HG02938 (cell line): ENCODE measurements around the gene NEIL3.

ENCODE experiments used
- ATAC-seq: cut with Tn5 transposase; IDR thresholded peaks from one replicate; pipeline ENCODE4 v1.9.1; 2021; ENCODE audit warnings: mild to moderate bottlenecking, moderate library complexity; ENCODE audit not compliant: unreplicated experiment

The NEIL3 gene, protein sequence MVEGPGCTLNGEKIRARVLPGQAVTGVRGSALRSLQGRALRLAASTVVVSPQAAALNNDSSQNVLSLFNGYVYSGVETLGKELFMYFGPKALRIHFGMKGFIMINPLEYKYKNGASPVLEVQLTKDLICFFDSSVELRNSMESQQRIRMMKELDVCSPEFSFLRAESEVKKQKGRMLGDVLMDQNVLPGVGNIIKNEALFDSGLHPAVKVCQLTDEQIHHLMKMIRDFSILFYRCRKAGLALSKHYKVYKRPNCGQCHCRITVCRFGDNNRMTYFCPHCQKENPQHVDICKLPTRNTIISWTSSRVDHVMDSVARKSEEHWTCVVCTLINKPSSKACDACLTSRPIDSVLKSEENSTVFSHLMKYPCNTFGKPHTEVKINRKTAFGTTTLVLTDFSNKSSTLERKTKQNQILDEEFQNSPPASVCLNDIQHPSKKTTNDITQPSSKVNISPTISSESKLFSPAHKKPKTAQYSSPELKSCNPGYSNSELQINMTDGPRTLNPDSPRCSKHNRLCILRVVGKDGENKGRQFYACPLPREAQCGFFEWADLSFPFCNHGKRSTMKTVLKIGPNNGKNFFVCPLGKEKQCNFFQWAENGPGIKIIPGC

GRCh38 chr4:177309522-177310371 lies at the start of gene NEIL3:
Gene NEIL3, plus strand, starts transcription at chr4:177309874. Its CDS starts 80 bp downstream, at chr4:177309954.
- ATAC-seq: peak; percentile 93

- no peak for ATAC-seq
These were observed 45.9 kb upstream of the NEIL3 start for GRCh38 chr4:177263818-177264217.

DNA sequence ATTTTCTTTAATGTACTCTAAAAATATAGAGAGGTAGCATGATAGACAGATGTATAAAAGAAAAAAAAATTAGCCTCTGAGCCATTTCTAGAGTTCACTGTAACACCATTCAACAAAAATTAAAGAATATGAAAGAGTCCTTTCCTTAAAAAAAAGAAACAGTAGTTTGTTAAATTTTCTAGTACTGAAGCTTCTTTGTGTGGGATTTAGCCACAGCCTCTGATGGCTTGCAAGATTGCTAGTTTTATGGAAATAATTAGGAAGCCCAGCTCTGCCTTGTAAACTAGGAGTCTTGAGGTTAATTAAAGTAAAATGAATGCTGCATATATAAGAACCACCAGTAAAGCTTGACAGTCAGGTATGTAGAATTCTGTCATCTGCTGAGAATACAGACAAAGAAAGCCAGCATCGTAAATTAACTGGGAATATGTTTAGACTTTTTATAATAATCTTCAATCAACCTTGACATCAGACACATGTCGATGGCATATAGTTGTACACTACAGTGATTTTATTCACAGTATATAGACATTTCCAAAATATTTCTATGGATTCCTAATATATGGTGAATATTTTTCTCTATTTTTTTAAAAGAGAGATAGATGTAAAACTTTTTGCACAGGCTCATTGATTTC lies 44.8 kb upstream of the NEIL3 start:
- ATAC-seq: no peak

GRCh38 chr4:177265729-177266128 lies 43.9 kb upstream of the NEIL3 start:
- no peak for ATAC-seq

DNA sequence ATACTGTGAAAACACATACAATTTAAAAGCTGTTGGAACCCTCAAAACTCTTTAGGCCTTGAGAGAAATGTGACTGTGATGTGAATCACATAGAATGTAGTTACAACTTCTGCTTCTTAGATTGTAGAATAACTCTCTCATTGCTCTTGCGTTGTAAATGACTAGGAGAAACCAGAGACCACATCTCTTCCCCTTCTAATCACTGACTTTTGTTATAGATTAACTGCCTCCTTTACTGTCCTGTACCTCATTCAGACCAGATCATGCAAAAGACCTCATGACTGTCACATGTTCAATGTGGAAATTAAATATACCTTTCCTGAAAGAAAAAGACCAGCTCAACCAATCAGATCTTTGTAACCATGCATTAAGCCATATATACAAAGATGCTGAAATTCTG lies 43.2 kb upstream of the NEIL3 start:
- ATAC-seq: no peak

DNA sequence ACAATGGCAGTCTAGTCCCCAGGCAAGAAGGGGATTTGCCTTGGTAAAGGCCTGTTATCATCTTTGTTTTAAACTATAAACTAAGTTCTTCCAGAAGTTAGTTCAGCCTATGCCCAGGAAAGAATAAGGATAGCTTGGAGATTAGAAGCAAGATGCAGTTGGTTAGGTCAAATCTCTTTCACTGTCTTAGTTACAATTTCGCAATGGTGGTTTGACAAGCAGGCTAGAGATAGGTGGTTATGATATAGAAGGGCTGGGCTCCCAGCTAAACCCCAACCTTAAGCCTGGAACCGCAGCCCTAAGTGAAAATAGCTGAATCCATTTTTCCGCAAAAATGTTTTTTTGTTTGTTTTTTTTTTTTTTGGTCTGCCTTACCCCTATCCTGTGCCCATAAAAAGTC lies 41.8 kb upstream of the NEIL3 start:
- ATAC-seq: no peak

DNA sequence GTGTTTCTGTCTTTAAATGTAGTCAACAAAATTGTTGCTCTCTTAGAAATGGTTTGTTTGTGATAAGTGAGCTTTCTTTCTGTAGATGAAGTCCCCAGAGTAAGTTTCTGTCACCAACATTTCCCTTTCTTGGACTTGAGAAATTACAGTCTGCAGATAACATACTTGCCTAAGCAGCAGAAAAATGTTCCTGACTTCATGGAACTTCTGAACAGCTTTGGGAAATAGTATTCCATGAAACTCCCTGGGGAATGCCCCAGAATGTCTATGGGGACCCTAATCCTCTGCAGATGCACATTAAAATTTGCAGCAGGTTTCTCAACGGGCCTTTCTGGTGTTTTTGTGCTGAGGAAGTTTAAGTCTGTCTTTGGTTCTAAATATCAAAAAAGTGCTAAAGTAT lies 38.6 kb upstream of the NEIL3 start:
- ATAC-seq: no peak

DNA sequence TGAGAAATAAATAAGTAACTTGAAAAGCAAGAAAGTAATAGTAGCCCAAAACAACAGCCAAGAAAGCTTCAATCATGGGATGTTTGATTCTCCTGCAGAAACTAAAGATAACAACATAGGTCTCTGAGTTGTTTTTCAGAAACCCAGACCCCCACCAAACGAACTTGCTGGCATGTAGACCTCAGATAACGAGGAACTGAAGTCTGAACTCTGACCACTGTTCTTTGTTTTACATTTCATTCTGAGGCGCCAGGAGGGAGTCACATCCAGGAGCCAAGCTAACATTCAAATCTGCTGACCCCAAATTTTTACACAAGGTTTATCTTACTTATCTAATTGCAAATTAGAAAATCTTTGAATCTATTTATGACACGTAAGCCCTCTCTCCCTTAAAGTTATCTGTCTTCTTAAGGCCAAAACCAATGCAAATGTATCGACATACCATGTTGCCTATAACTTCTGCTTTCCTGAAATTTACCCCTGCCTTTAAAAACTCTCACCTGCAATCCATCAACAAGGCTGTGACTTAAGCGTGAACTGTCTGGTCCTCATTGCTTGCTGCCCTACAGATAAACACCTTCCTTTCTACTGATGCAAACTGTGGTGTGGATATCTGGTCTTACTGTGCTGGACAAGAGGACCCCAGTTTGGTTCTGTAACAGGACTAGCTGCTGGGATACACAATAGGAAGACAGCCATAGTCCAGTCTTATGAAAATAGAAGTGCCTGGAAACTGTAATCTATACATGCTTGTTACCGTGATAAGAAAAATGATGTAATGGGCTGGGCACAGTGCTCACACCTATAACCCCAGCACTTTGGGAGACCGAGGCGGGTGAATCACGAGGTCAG lies 37.5 kb upstream of the NEIL3 start:
- no peak for ATAC-seq

DNA sequence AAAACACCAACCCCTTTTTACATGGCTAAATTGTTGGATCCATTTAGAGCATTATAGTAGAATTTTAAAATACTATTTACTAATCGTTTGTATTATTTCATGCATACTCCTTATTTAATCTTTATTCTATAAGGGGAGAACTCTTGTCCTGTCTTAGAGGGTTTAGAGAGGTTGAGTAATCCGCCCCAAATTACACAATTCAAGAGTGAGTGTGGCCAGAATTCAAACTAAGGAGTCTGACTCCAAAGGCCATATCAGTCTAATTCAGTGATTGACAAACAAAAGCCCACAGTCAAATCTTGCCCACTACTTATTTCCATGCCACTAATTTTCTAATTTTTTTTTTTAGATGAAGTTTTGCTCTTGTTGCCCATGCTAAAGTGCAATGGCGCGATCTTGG lies 33.7 kb upstream of the NEIL3 start:
- ATAC-seq: no peak

GRCh38 chr4:177281351-177281909 lies 28.2 kb upstream of the NEIL3 start:
- no peak for ATAC-seq

DNA sequence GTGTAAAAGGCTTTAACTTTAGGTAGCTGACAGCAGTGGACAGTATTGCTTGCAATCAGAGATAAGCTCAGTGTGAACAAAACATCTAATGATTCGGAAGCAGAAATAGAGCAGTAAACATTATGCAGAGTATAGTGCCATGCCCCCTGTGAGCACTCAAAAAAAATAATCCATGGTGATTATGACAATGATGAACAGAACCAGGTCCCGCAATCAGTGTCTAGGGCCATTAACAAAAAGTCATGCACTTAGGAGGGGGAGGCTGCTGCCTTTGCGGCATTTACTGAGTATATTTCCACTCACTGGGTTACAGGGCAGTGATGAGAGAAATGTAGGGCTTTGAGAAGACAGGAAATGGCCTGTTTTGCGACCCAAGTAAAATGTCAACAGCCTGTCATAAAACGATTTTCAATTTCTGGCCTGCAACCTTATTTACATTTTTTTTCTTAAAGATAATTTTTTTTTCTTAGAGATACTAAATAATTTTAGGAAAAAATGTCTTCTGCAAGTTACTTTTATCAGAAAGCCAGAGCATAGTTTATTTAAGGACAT lies 27.3 kb upstream of the NEIL3 start:
- ATAC-seq: no peak

DNA sequence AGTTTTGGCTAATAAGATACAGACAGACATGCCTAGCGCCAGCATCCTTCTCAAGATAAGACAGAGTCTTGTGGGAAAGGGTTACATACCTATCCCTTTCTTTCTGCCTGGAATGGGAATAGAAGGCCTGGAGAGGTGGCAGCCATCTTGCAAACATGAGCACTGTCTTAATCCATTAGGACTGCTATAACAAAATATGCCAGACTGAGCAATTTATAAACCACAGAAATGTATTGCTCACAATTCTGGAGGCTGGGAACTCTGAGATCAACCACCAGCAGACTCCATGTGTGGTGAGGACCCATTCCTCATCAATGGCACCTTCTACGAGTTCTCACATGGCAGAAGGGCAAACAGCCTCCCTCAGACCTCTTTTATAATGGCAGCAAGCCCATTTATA lies 26.5 kb upstream of the NEIL3 start:
- no peak for ATAC-seq

DNA sequence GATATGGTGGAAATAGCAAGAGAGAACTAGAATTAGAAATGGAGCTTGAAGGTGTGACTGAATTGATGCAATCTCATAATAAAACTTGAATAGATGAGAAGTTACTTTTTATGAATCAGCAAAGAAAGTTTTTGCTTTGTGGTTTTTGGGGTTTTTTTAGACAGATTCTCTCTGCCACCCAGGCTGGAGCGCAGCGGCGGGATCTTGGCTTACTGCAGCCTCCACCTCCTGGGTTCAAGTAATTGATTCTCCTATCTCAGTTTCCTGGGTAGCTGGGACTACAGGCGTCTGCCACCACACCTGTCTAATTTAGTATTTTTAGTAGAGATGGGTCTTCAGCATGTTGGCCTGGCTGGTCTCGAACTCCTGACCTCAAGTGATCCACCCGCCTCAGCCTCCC lies 23.7 kb upstream of the NEIL3 start:
- ATAC-seq: no peak

GRCh38 chr4:177287255-177287654 lies 22.4 kb upstream of the NEIL3 start:
- ATAC-seq: no peak

- ATAC-seq: no peak
These were observed 21.3 kb upstream of the NEIL3 start for GRCh38 chr4:177288335-177288734.

GRCh38 chr4:177290780-177291179 lies 18.9 kb upstream of the NEIL3 start:
- ATAC-seq: no peak

DNA sequence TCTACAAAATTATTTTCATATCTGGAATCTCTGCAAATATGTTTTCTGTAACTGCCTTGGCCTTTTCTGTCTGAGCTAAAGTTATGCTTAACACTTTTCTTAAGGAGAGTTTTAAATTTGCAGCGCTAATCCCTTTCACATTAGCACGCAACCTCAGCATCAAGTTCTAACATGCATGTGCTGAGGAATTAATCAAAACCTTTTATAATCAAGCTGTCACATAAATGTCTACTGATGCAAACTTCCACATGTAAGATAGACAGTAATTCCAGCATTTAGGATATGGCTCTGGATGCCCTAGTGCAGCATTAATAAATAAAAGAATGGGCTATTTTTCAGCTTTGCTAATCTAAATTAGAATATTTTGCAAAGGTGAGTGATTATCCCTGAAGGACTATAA lies 17.5 kb upstream of the NEIL3 start:
- no peak for ATAC-seq

DNA sequence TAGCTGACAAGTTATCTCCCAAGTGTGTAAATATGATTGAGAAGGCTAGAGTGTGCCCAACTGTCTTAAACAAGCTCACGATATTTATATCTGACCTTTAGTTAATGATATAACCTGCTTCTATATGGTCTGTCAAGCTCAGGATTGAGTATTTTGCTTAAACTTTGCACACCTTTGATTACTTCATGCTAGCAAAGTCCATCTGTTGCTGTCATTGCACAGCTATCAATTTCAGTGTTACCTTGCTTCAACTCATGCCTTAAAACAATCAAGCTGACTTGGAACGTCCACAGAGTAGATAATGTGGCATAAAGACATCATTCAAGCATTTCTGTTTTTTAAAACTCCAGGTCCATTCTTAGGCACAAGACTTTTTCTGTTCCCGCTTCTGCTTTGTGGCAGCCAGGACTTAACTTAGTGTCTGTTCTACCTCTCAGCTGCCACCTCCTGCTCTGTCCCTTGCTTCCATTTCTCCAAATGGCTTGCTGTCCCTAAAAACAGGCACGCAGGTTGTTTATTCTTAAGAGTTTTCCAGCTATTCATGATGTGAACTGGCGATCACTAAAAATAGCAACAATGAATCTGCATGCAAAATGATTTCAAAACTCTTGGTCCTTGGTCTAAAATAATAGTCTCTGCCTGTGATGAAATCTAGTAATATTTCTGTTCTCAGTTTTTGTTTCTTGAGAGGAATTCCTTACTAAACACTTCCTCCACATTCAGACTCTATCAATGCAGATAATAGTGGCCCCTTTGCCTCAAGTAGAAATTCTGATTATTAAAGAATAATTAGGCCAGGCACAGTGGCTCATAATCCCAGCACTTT lies 16.3 kb upstream of the NEIL3 start:
- no peak for ATAC-seq
